ACHN (cell line): Measurements from ENCODE around the gene TYMP.

ENCODE experiments used
- DNase-seq: peaks from one replicate; pipeline ENCODE4 v3.0.0-alpha.2; 2015
- in situ Hi-C: cut with HindIII; loops from 2 replicates; pipeline ENCODE4 v1.10.0; 2017; ENCODE audit warnings: low sequenced_read_pairs, low pct_ligation_motif_present, low pct_unique_long_range_greater_than_20kb

TYMP gene

GRCh38 chr22:50529897-50530579 is at the start of gene TYMP:
TYMP (minus strand) TSS chr22:50530012; CDS start chr22:50529709, 303 bp downstream.
- peak; percentile 68 for DNase-seq
- in situ Hi-C loops: no loop called here

GRCh38 chr22:50578776-50579310 is 49.0 kb upstream of the TYMP start:
- in situ Hi-C loops: no loop called here
- DNase-seq: no peak

GRCh38 chr22:50577987-50578775 is 48.4 kb upstream of the TYMP start, which contains the start of gene CPT1B:
CPT1B (minus strand) TSS chr22:50578427; CDS start chr22:50577915, 512 bp downstream.
- in situ Hi-C loops: no loop called here
- no peak for DNase-seq

- in situ Hi-C loops: no loop called here
- DNase-seq: no peak
Measured at GRCh38 chr22:50577697-50577986, 47.8 kb upstream of the TYMP start.

- in situ Hi-C loops: no loop called here
- DNase-seq: no peak
Measured at GRCh38 chr22:50576806-50577696, 47.2 kb upstream of the TYMP start.

GRCh38 chr22:50576070-50576469 is 46.3 kb upstream of the TYMP start:
- DNase-seq: peak; percentile 67
- in situ Hi-C loops: no loop called here

GRCh38 chr22:50575426-50575941 is 45.7 kb upstream of the TYMP start:
- DNase-seq: no peak
- in situ Hi-C loops: no loop called here

GRCh38 chr22:50574383-50574755 is 44.6 kb upstream of the TYMP start:
- in situ Hi-C loops: no loop called here
- no peak for DNase-seq

GRCh38 chr22:50573491-50574382 is 43.9 kb upstream of the TYMP start:
- no peak for DNase-seq
- in situ Hi-C loops: no loop called here

- no peak for DNase-seq
- in situ Hi-C loops: no loop called here
Measured at GRCh38 chr22:50572965-50573364, 43.2 kb upstream of the TYMP start.

- DNase-seq: no peak
- in situ Hi-C loops: no loop called here
Measured at GRCh38 chr22:50571264-50572175, 41.7 kb upstream of the TYMP start.

- in situ Hi-C loops: no loop called here
- DNase-seq: no peak
Measured at GRCh38 chr22:50570861-50571260, 41.0 kb upstream of the TYMP start.

GRCh38 chr22:50569896-50570535 is 40.2 kb upstream of the TYMP start:
- in situ Hi-C loops: no loop called here
- peak; percentile 65 for DNase-seq

GRCh38 chr22:50569041-50569459 is 39.2 kb upstream of the TYMP start:
- no peak for DNase-seq
- in situ Hi-C loops: no loop called here

- in situ Hi-C loops: no loop called here
- no peak for DNase-seq
Measured at GRCh38 chr22:50568626-50569025, 38.8 kb upstream of the TYMP start.

- in situ Hi-C loops: no loop called here
- no peak for DNase-seq
Measured at GRCh38 chr22:50567721-50568252, 38.0 kb upstream of the TYMP start.
